IMR-90 (cell line): ENCODE data around the gene SESN1. TPM values are rescaled to one million over a fixed set of nuclear protein-coding genes. Genes with fewer than 3 reads are reported as not detected.
A peak's percentile ranks its signal among the peaks of the same experiment; 100 is the strongest.

Source experiments
- ATAC-seq: fragments of 200-7000 bp; cut with Tn5 transposase; 2 replicates; pipeline ENCODE4 v1.9.1; 2020; ENCODE audit warnings: low read depth, mild to moderate bottlenecking, moderate library complexity
- BruUV-seq: library from RNA; stranded (reverse); fragments of 400-500 nt; replicated peaks from 2 replicates; lab custom pipeline; 2021; lab: Mats Ljungman, UMichigan
- CTCF ChIA-PET: fragments of 300-600 bp; formaldehyde crosslinking; extraction: SDS; loops from one replicate; lab custom pipeline; 2021; ENCODE audit warnings: antibody characterized with exemption; lab: Yijun Ruan, JAX
- POLR2A ChIA-PET: fragments of 300-600 bp; sonication (Branson Sonifier 250); formaldehyde crosslinking; loops from one replicate; lab custom pipeline; 2022; ENCODE audit warnings: antibody characterized with exemption; ENCODE audit not compliant: unreplicated experiment; lab: Charles Lee
- DNase-seq: peaks from one replicate; pipeline ENCODE4 v3.0.0; 2013
- H2AFZ ChIP-seq: replicated peaks from 2 replicates; pipeline ENCODE3; 2013; ENCODE audit warnings: low read length, mild to moderate bottlenecking; ENCODE audit not compliant: poor library complexity
- H2AK5ac ChIP-seq: 2 replicates; pipeline ENCODE4 v1.6.1; 2013; ENCODE audit warnings: low read depth, low read length, inconsistent platforms
- H2AK9ac ChIP-seq: replicated peaks from 2 replicates; pipeline ENCODE3; 2013; ENCODE audit warnings: mild to moderate bottlenecking, low read depth, low read length, moderate library complexity; ENCODE audit not compliant: poor library complexity
- H2BK120ac ChIP-seq: 2 replicates; pipeline ENCODE4 v1.6.1; 2013; ENCODE audit warnings: low read depth, low read length, inconsistent platforms
- H2BK15ac ChIP-seq: 3 replicates; pipeline ENCODE4 v1.6.1; 2013; ENCODE audit warnings: low read depth, low read length, inconsistent platforms
- H2BK20ac ChIP-seq: 2 replicates; pipeline ENCODE4 v1.6.1; 2013; ENCODE audit warnings: low read depth, mild to moderate bottlenecking, inconsistent platforms, low read length, moderate library complexity
- H2BK5ac ChIP-seq: 2 replicates; pipeline ENCODE4 v1.6.1; 2013; ENCODE audit warnings: mild to moderate bottlenecking, low read depth, low read length, inconsistent platforms; ENCODE audit not compliant: poor library complexity, severe bottlenecking
- H3K14ac ChIP-seq: replicated peaks from 2 replicates; pipeline ENCODE4 v1.6.1; 2013; ENCODE audit warnings: low read depth, low read length, inconsistent platforms
- H3K18ac ChIP-seq: 2 replicates; pipeline ENCODE4 v1.6.1; 2013; ENCODE audit warnings: low read depth, low read length, control low read depth
- H3K23ac ChIP-seq: 2 replicates; pipeline ENCODE4 v1.6.1; 2013; ENCODE audit warnings: low read depth, low read length, inconsistent platforms
- H3K27ac ChIP-seq: 2 replicates; pipeline ENCODE4 v1.5.1; 2013; ENCODE audit warnings: mild to moderate bottlenecking, control low read depth, low read length; ENCODE audit not compliant: insufficient read depth
- H3K27me3 ChIP-seq: 2 replicates; pipeline ENCODE4 v1.6.1; 2013; ENCODE audit warnings: low read length; ENCODE audit not compliant: control insufficient read depth, insufficient read depth
- H3K36me3 ChIP-seq: 2 replicates; pipeline ENCODE4 v1.6.1; 2013; ENCODE audit warnings: low read length, mixed read lengths; ENCODE audit not compliant: control insufficient read depth, insufficient read depth
- H3K4ac ChIP-seq: 2 replicates; pipeline ENCODE4 v1.6.1; 2013; ENCODE audit warnings: low read depth, low read length, inconsistent platforms
- H3K4me1 ChIP-seq: 2 replicates; pipeline ENCODE4 v1.6.1; 2013; ENCODE audit warnings: low read length, mixed read lengths; ENCODE audit not compliant: control insufficient read depth, insufficient read depth
- H3K4me2 ChIP-seq: 2 replicates; pipeline ENCODE4 v1.6.1; 2013; ENCODE audit warnings: low read depth, mild to moderate bottlenecking, control low read depth, low read length, moderate library complexity
- H3K4me3 ChIP-seq: 2 replicates; pipeline ENCODE4 v1.5.1; 2013; ENCODE audit warnings: low read depth, mild to moderate bottlenecking, control low read depth, low read length, moderate library complexity; ENCODE audit not compliant: insufficient read depth
- H3K56ac ChIP-seq: 2 replicates; pipeline ENCODE4 v1.6.1; 2013; ENCODE audit warnings: low read length, inconsistent platforms; ENCODE audit not compliant: insufficient read depth; ENCODE audit errors: extremely low read depth
- H3K79me1 ChIP-seq, 2 experiments: 2 replicates each; pipeline ENCODE4 v1.6.1; 2013; ENCODE audit warnings: low read length in 2 of 2, inconsistent platforms in 1 of 2, low read depth in 1 of 2
- H3K9ac ChIP-seq: 2 replicates; pipeline ENCODE4 v1.6.1; 2013; ENCODE audit warnings: low read depth, low read length, control low read depth
- H3K9me1 ChIP-seq: 2 replicates; pipeline ENCODE4 v1.6.1; 2013; ENCODE audit warnings: low read length, inconsistent platforms; ENCODE audit not compliant: insufficient read depth
- H3K9me3 ChIP-seq: 2 replicates; pipeline ENCODE4 v1.6.1; 2013; ENCODE audit warnings: low read length; ENCODE audit not compliant: control insufficient read depth, insufficient read depth
- H4K20me1 ChIP-seq: 2 replicates; pipeline ENCODE4 v1.6.1; 2013; ENCODE audit warnings: low read length, inconsistent platforms; ENCODE audit not compliant: insufficient read depth
- H4K5ac ChIP-seq: 2 replicates; pipeline ENCODE4 v1.6.1; 2013; ENCODE audit warnings: mild to moderate bottlenecking, low read depth, low read length, control low read depth
- H4K8ac ChIP-seq, 2 experiments: 2 replicates each; pipeline ENCODE4 v1.6.1; 2013; ENCODE audit warnings: low read depth in 2 of 2, low read length in 2 of 2, control low read depth in 1 of 2, inconsistent platforms in 1 of 2
- H4K91ac ChIP-seq: 2 replicates; pipeline ENCODE4 v1.6.1; 2013; ENCODE audit warnings: low read depth, low read length, inconsistent platforms; ENCODE audit not compliant: insufficient read depth
- BHLHE40 ChIP-seq: fragments of 150-350 bp; IDR thresholded peaks from 2 replicates; pipeline ENCODE4 v1.6.1; 2016; ENCODE audit warnings: mild to moderate bottlenecking, low read depth, low read length
- CHD1 ChIP-seq: IDR thresholded peaks from 2 replicates; pipeline ENCODE4 v1.6.1; 2012; ENCODE audit warnings: low read depth, low read length, improper control_type of control experiment
- CTCF ChIP-seq: conservative IDR thresholded peaks from 2 replicates; pipeline ENCODE4 v1.5.1; 2012; ENCODE audit warnings: mild to moderate bottlenecking, low read depth, low read length, improper control_type of control experiment
- FOS ChIP-seq: fragments of 150-350 bp; IDR thresholded peaks from 2 replicates; pipeline ENCODE4 v1.6.1; 2016; ENCODE audit warnings: low read depth, low read length
- MAFK ChIP-seq: IDR thresholded peaks from 2 replicates; pipeline ENCODE4 v1.6.1; 2012; ENCODE audit warnings: low read depth, low read length, improper control_type of control experiment
- MAZ ChIP-seq: IDR thresholded peaks from 2 replicates; pipeline ENCODE4 v1.6.1; 2012; ENCODE audit warnings: low read depth, mild to moderate bottlenecking, low read length, improper control_type of control experiment, moderate library complexity, borderline replicate concordance
- MXI1 ChIP-seq: IDR thresholded peaks from 2 replicates; pipeline ENCODE4 v1.6.1; 2012; ENCODE audit warnings: low read depth, mild to moderate bottlenecking, low read length, moderate library complexity, borderline replicate concordance
- NFE2L2 ChIP-seq: fragments of 150-350 bp; IDR thresholded peaks from 2 replicates; pipeline ENCODE4 v1.6.1; 2016; ENCODE audit warnings: low read depth, mild to moderate bottlenecking, low read length
- POLR2A ChIP-seq: IDR thresholded peaks from 2 replicates; pipeline ENCODE4 v1.6.1; 2012; ENCODE audit warnings: mild to moderate bottlenecking, low read depth, low read length
- RAD21 ChIP-seq: IDR thresholded peaks from 2 replicates; pipeline ENCODE4 v1.6.1; 2012; ENCODE audit warnings: low read length, improper control_type of control experiment
- RCOR1 ChIP-seq: IDR thresholded peaks from 2 replicates; pipeline ENCODE4 v1.6.1; 2012; ENCODE audit warnings: mild to moderate bottlenecking, low read length, improper control_type of control experiment; ENCODE audit not compliant: insufficient replicate concordance
- RFX5 ChIP-seq: IDR thresholded peaks from 2 replicates; pipeline ENCODE4 v1.8.0; 2012; ENCODE audit warnings: low read depth, mild to moderate bottlenecking, low read length, moderate library complexity
- SMC3 ChIP-seq: fragments of 150-350 bp; IDR thresholded peaks from 2 replicates; pipeline ENCODE4 v1.6.1; 2016; ENCODE audit warnings: low read depth, mild to moderate bottlenecking, antibody characterized with exemption, low read length, moderate library complexity
- USF2 ChIP-seq: fragments of 150-350 bp; IDR thresholded peaks from 2 replicates; pipeline ENCODE4 v1.6.1; 2017; ENCODE audit warnings: mild to moderate bottlenecking, antibody characterized with exemption, low read length, low read depth
- WGBS, 2 experiments: methylation state at CpG; one replicate each; pipeline versions ENCODE4 v1.1.5 to v1.1.7; 2013; ENCODE audit warnings: missing lambda C conversion rate in 2 of 2; ENCODE audit not compliant: insufficient read length in 1 of 2; ENCODE audit errors: extremely low coverage in 2 of 2; 5-methylcytosine and 5-hydroxymethylcytosine counted together
- dilution Hi-C: fragments of 300-500 bp; cut with HindIII; formaldehyde crosslinking; loops from one replicate; pipeline ENCODE4 v1.14.3; 2018; ENCODE audit warnings: low sequenced_read_pairs; ENCODE audit not compliant: unreplicated experiment
- in situ Hi-C: fragments of 300-500 bp; cut with MboI; formaldehyde crosslinking; loops from 3 replicates; pipeline ENCODE4 v1.14.3; 2019; ENCODE audit warnings: low sequenced_read_pairs, inconsistent platforms, mixed read lengths
- intact Hi-C: fragments of 100-400 bp; cut with micrococcal nuclease; formaldehyde crosslinking; loops from 2 replicates; pipeline ENCODE4 v1.10.0; 2022
- polyA plus RNA-seq, 3 experiments: library from polyadenylated mRNA; depleted of rRNA; stranded (reverse); fragments of >200 nt; gene quantifications; 2 replicates each; pipeline ENCODE4 v1.2.3, GENCODE V29; 2012; ENCODE audit warnings: low replicate concordance in 1 of 3
- total RNA-seq: library from RNA; depleted of rRNA; stranded (reverse); fragments of >200 nt; gene quantifications from 2 replicates; pipeline ENCODE4 v1.2.3, GENCODE V29; 2012

The SESN1 gene
- total and polyA plus RNA-seq, 2 of the 4 experiments (the other 2 are of a cell fraction) = 9.7 to 16.7 TPM

GRCh38 chr6:108961077-108961476, 133.6 kb downstream of the SESN1 start:
- no peak overlapping the region for H4K91ac ChIP-seq
- no peak overlapping the region for H2AFZ ChIP-seq
- H3K9me3 ChIP-seq = no peaks in the 10 kb centered on the region
- no peak for DNase-seq
- no peak overlapping the region for H3K23ac ChIP-seq
- no peaks in the 10 kb centered on the region for H4K20me1 ChIP-seq
- H2BK120ac ChIP-seq = peak overlapping the region; percentile 2; the same call in 1 of the 2 replicates
- no peak for ATAC-seq
- dilution Hi-C loops (no loop called here), intact Hi-C loops (no loop called here), in situ Hi-C loops (no loop called here)
- no peaks in the 10 kb centered on the region for H3K79me1 ChIP-seq
- POLR2A ChIA-PET = no interaction called here
- H4K8ac ChIP-seq = no peak overlapping the region
- H3K4ac ChIP-seq = no peak overlapping the region
- no peak overlapping the region for H3K27ac ChIP-seq
- H2BK20ac ChIP-seq = no peak overlapping the region
- no TSS peak for BruUV-seq
- H3K4me2 ChIP-seq = no peak overlapping the region
- no peak overlapping the region for H2AK5ac ChIP-seq
- H3K14ac ChIP-seq = no peak overlapping the region
- WGBS, 2 experiments = 91% methylated on average over 4 of the region's 14 CpGs; no CpG with 5 or more reads in 1 of the 2 experiments
- H3K4me3 ChIP-seq = no peak overlapping the region
- CTCF ChIA-PET = no interaction called here
- no peaks in the 10 kb centered on the region; the same call in none of the 2 replicates for H3K9me1 ChIP-seq
- H2BK15ac ChIP-seq = no peak overlapping the region
- no peaks in the 10 kb centered on the region for H3K27me3 ChIP-seq
- no peak overlapping the region for H3K9ac ChIP-seq
- no peak for TF ChIP-seq CTCF
- TF ChIP-seq USF2 = no peak
- no peak for TF ChIP-seq MAFK
- no peak for TF ChIP-seq CHD1
- no peak for TF ChIP-seq RCOR1
- TF ChIP-seq POLR2A = no peak
- TF ChIP-seq MAZ = no peak
- TF ChIP-seq BHLHE40 = no peak
- no peak for TF ChIP-seq NFE2L2
- TF ChIP-seq FOS = no peak
- no peak for TF ChIP-seq SMC3
- no peak for TF ChIP-seq RFX5
- no peak for TF ChIP-seq RAD21
- TF ChIP-seq MXI1 = no peak
- no peaks in the 10 kb centered on the region for H3K36me3 ChIP-seq
- no peak overlapping the region for H3K56ac ChIP-seq
- no peak overlapping the region for H2BK5ac ChIP-seq
- H3K18ac ChIP-seq = no peak overlapping the region
- no peak overlapping the region for H2AK9ac ChIP-seq
- H3K4me1 ChIP-seq = no peaks in the 10 kb centered on the region
- H4K5ac ChIP-seq = no peak overlapping the region
